Stimulated activated CD4-positive, alpha-beta T cell treated with anti-CD3 and anti-CD28 coated beads, Interleukin-1b, Interleukin-23, amount 100 ng/mL, for 1 hour (primary cell): ENCODE data around the gene TFAP2A.

Experiments
- DNase-seq, 2 donors: peaks; one replicate each; pipeline ENCODE4 v3.0.0-alpha.2; 2020; ENCODE audit warnings: low read depth in 2 of 2

The TFAP2A gene

DNA sequence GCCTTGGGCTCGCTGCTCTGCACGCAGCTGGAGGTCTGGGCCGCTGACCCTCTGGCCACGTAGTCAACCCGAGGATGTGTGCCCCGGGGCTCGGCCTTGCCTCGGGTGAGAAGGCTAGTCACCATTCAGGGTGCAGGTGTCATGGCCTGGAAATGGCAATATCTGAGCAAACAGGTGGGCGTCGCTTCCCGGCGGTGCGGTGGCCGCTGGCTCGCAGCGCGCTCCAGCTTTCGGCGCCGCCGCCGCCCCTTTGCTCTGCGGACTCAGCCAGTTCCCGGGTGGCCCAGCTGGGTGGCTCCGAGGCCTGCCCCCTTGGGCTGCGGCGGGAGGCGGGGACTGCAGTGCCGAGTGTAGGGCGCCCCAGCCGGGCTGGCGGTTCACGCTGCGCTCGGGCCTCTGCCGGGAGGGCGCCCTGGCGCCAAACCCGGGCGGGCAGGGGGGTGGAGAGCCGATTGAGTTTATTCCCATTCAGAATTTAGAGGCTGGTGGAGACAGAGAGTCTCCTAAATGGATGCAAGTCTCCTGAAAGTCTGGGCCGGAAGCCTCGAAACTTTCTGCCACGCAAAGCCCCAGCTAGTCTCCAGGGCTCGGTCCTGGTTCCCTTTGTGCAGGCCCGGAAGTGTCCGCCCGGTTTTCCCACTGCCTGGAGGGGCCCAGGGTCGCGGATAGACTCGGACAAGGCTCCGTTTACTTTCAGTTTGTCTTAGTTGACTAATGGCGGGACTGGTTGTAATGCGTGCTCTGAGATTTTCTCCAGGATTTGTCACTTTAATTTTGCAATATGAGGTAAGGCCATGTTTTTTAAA is 11.3 kb upstream of the TFAP2A start:
- no peak for DNase-seq

- DNase-seq = no peak
Measured at GRCh38 chr6:10425176-10425974, 10.5 kb upstream of the TFAP2A start.

GRCh38 chr6:10424040-10424439 is 9.2 kb upstream of the TFAP2A start:
- DNase-seq = no peak

GRCh38 chr6:10422737-10423034 is 7.8 kb upstream of the TFAP2A start:
- no peak for DNase-seq

- no peak for DNase-seq
Measured at GRCh38 chr6:10421921-10422736, 7.3 kb upstream of the TFAP2A start.

- DNase-seq = no peak
Measured at GRCh38 chr6:10421158-10421920, 6.5 kb upstream of the TFAP2A start.

DNA sequence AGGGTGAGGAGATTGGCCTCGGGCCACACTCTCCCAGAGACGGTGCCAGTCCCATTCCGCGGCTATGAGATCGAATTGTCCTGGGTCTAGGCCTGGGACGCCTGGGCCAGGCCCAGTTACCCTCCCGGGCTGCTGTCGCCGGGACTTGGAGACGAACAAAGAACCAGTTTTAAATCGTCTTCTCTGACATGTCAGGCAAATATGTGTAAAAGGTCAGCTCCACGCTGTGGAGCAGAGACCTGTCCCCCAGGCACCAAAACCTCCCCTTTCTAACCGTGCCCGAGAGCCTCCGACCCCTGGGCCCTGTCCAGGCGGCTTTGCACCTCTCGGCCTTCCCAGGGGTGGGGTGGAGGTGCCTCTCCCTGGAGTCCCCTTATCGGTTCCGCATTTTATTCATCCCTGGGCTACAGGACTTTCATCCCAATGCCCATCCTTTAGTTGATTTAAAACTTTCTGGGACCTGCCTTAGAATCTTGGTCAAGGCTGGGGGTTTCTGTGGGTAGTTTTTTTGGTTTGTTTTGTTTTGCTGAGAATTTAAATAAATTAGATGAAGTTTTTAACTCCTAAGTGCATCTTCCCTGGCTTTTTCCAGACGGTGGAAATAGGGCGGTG is 5.8 kb upstream of the TFAP2A start:
- DNase-seq = no peak

DNA sequence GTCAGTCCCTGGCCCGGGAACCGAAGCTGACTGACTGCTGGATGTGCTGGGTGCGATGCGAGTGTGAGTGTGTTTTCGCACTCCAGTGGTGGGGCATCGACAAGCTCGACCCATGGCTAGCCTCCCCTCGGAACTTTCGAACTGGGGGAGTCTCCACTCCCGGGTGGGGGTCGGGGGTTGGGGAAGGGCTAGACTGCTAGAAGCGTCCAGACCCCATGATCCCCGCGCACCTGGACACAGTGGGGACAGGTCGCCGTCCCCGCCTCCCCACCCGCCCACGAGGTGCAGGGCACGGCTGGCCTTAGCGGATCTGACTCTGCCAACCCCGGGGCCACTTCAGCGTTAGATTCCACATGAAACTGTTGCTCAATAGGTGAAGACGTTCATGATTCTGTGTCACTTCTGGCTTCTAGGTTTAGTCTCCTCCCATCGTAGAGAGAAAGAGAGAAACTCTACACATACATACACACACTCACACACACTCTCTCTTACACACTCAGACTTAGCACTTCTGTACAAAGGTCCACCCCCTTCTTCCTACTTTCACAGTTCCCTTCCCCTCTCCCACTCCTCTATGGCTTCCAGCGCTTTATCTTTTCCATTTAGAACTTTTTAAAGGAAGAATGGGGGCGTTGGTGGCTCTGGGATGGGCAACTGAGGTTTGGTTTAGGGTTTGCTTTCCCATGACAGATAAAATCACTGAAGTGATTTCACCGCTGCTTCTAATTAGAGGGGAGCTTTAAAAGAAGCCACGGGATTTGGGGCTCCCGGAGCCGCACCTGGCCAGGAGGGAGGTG is 5.1 kb upstream of the TFAP2A start:
- DNase-seq = no peak

GRCh38 chr6:10418862-10419748 is 4.2 kb upstream of the TFAP2A start:
- DNase-seq = no peak

- DNase-seq = no peak
Measured at GRCh38 chr6:10418361-10418861, 3.5 kb upstream of the TFAP2A start.

DNA sequence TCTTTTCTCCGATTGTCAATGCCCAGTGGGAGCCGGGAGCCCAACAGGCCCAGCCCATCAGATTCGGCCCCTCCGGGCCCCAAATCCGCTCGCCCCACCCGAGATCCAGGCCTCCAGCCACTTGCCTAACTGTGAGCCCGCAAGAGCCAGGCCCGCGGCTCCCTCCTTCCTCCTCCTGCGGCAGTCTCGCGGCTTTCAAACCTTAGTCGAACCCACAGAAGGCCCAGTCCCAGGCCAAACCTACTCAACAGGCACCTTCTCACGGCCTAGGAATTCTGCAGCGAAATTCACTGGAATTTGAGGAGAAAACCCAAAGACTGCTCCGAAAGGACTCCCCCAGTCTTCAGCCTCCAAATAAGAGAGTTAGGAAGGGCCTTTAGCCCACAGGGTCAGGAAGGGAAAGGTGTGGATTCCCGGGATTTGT is 2.8 kb upstream of the TFAP2A start:
- no peak for DNase-seq

- no peak for DNase-seq
Measured at GRCh38 chr6:10416863-10417641, 2.2 kb upstream of the TFAP2A start.

- DNase-seq = no peak
Measured at GRCh38 chr6:10416516-10416862, 1.6 kb upstream of the TFAP2A start.

GRCh38 chr6:10415617-10416480 is 975 bp upstream of the TFAP2A start:
- no peak for DNase-seq

DNA sequence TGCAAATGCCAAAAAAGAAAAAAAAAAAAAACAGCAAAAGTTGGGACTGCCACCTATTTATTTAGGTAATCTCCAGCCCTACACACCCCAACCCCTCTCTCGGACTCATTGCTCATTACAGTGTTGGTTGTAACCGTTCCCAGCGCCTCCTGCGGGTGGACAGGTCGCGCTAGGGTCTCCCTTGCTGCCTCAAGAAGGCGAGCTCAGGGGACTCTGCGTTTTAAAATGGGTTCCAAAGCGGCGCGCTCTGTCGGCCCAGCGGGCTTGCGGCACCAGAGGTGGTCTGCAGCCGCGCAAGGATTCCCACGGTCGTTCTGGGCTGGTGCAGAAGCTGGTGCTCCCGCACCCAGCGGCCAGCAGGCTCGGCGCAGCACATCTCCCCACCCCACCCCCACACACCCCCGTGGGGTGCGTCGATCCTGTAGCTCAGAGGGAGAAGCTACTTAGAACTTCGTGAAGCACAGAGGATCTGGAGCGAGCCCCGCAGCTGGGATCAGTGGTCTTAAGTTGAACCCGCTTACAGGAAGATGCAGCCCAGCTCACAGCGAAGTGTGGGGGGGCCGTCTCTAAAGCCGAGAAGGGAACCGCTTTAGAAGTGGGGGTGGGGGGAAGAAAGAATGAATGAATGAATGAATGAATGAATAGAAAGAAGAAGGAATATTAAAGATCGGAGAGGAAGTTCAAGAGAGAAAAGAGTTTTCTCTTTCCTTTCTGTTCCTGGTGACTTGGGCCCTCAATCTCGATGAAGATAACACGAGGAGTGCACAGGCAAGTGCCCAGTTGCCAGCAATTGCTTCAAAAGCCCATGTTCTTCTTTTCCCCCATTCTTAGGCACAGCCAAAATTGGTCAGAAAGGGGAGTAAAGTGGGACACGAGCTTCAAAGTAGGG is 780 bp downstream of the TFAP2A start:
- no peak for DNase-seq

DNA sequence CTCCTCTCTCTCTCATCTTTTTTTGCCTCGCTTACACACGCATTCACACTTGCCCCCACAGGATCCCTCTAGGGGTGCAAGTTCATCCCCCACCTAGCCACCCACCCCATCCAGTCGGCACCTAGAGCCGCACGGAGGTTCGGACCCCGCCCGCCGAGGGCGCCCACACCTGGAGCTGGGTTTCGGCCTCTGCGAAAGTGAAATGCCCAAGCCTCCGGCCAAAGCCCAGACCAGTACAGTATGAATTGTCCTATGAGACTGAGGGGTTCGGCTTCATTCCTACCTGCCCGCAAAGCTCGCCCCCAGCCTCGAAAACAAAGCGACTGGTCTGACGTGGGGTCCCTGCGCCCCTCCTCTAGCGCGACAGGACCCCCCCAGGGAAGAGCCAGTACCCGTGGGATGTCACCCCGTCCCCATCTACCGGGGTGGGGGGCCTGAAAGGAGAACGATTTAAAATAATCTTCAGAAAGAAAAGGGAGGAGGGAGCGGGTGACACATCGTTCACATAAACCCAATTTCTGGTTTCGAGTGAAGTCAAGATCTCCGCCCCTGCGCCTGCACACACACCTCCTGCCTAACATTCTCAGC is 1.5 kb downstream of the TFAP2A start:
- DNase-seq = no peak
